K562 (cell line): Measurements from ENCODE around the gene EML1. TPM values are rescaled to one million over a fixed set of nuclear protein-coding genes. Genes with fewer than 3 reads are reported as not detected.

Experiments
- ATAC-seq: fragments of 200-7000 bp; cut with Tn5 transposase; 3 replicates; pipeline ENCODE4 v1.9.1; 2020; ENCODE audit warnings: moderate library complexity
- BruUV-seq: library from RNA; stranded (reverse); fragments of 400-500 nt; replicated peaks from 2 replicates; lab custom pipeline; 2021; lab: Mats Ljungman, UMichigan
- CTCF ChIA-PET: fragments of 300-600 bp; formaldehyde crosslinking; extraction: SDS; loops from one replicate; lab custom pipeline; 2021; ENCODE audit warnings: low intra/inter-chr PET ratio; lab: Yijun Ruan, JAX
- POLR2A ChIA-PET: fragments of 300-600, 350-650 bp; sonication (Branson Sonifier 250); formaldehyde crosslinking; extraction: SDS; loops from one replicate; lab custom pipeline; 2021; ENCODE audit warnings: antibody characterized with exemption, inconsistent platforms; lab: Yijun Ruan, JAX
- DNase-seq, 4 experiments: peaks; one replicate each; pipeline versions ENCODE4 v3.0.0 to v3.0.0-alpha.2; 2011 to 2018; ENCODE audit warnings: low spot score in 3 of 4, mixed read lengths in 3 of 4; ENCODE audit errors: extremely low read depth in 1 of 4
- FAIRE-seq: peaks from 2 replicates; lab custom pipeline; 2011; peaks lifted over from hg19 to GRCh38; lab: Jason Lieb, UNC
- H2AFZ ChIP-seq: 2 replicates; pipeline ENCODE4 v1.6.0; 2011; ENCODE audit warnings: low read depth, low read length, control low read depth, inconsistent platforms
- H3K27ac ChIP-seq: fragments of 200-600 bp; 3 replicates; pipeline ENCODE4 v1.8.0; 2011; ENCODE audit warnings: low read depth, mild to moderate bottlenecking, control low read depth, inconsistent platforms, low read length, moderate library complexity, mixed read lengths; ENCODE audit errors: extremely low read depth
- H3K27me3 ChIP-seq, 2 experiments: fragments of 300-600 bp in 1 of 2; 2 replicates in 1 of 2; 3 replicates in 1 of 2; pipeline versions ENCODE4 v1.6.0 to v1.8.0; 2011; ENCODE audit warnings: inconsistent platforms in 2 of 2, low read length in 2 of 2, mild to moderate bottlenecking in 1 of 2, mixed read lengths in 1 of 2, moderate library complexity in 1 of 2; ENCODE audit not compliant: control insufficient read depth in 2 of 2, insufficient read depth in 2 of 2
- H3K36me3 ChIP-seq: fragments of 300-600 bp; 3 replicates; pipeline ENCODE4 v1.8.0; 2011; ENCODE audit warnings: mild to moderate bottlenecking, low read length, inconsistent platforms; ENCODE audit not compliant: control insufficient read depth, insufficient read depth
- H3K4me1 ChIP-seq, 2 experiments: fragments of 200-600 bp in 1 of 2; replicated peaks in 1 of 2; 2 replicates in 1 of 2; 3 replicates in 1 of 2; pipeline versions ENCODE4 v1.5.1 to v1.8.0; 2011; ENCODE audit warnings: inconsistent platforms in 2 of 2, low read length in 2 of 2, mild to moderate bottlenecking in 1 of 2, mixed read lengths in 1 of 2, moderate library complexity in 1 of 2; ENCODE audit not compliant: control insufficient read depth in 2 of 2, insufficient read depth in 2 of 2
- H3K4me2 ChIP-seq: 2 replicates; pipeline ENCODE4 v1.6.1; 2011; ENCODE audit warnings: low read length, control low read depth, inconsistent platforms, mixed read lengths; ENCODE audit not compliant: insufficient read depth
- H3K4me3 ChIP-seq: fragments of 200-600 bp; sonication (generic), shearing (Covaris generic); 2 replicates; pipeline ENCODE4 v1.5.1; 2016; ENCODE audit warnings: control low read depth, inconsistent platforms
- H3K79me2 ChIP-seq: fragments of 200-600 bp; 3 replicates; pipeline ENCODE4 v1.8.0; 2011; ENCODE audit warnings: low read length, inconsistent platforms; ENCODE audit not compliant: control insufficient read depth, insufficient read depth
- H3K9ac ChIP-seq, 2 experiments: 2 replicates each; pipeline versions ENCODE4 v1.6.0 to v1.6.1; 2011; ENCODE audit warnings: low read depth in 2 of 2, low read length in 2 of 2, control low read depth in 1 of 2, inconsistent platforms in 1 of 2, mild to moderate bottlenecking in 1 of 2, mixed read lengths in 1 of 2; ENCODE audit not compliant: insufficient read depth in 1 of 2
- H3K9me1 ChIP-seq: one replicate; pipeline ENCODE4 v1.6.0; 2011; ENCODE audit warnings: inconsistent platforms, mild to moderate bottlenecking, low read length, moderate library complexity; ENCODE audit not compliant: control insufficient read depth, insufficient read depth
- H3K9me3 ChIP-seq: replicated peaks from 2 replicates; pipeline ENCODE4 v1.5.1; 2011; ENCODE audit warnings: low read depth, low read length, inconsistent platforms; ENCODE audit not compliant: control insufficient read depth, insufficient read depth
- H4K20me1 ChIP-seq: replicated peaks from 2 replicates; pipeline ENCODE4 v1.6.1; 2011; ENCODE audit warnings: low read length, inconsistent platforms, mixed read lengths; ENCODE audit not compliant: control insufficient read depth, insufficient read depth
- CHD2 ChIP-seq: IDR thresholded peaks from 2 replicates; pipeline ENCODE4 v1.6.1; 2011; ENCODE audit warnings: low read depth, low read length
- DMBX1 ChIP-seq: fragments of 250-450 bp; sonication (Bioruptor Pico); IDR thresholded peaks from 2 replicates; pipeline ENCODE4 v1.8.0; 2022; ENCODE audit warnings: inconsistent platforms, mild to moderate bottlenecking, moderate library complexity, borderline replicate concordance
- FIP1L1 ChIP-seq: fragments of 200-400 bp; formaldehyde crosslinking; IDR thresholded peaks from 2 replicates; pipeline ENCODE4 v1.6.1; 2018; ENCODE audit warnings: mild to moderate bottlenecking, low read depth, low read length; ENCODE audit not compliant: poor library complexity, severe bottlenecking
- PHTF2 ChIP-seq: fragments of 250-450 bp; sonication (Bioruptor Pico); IDR thresholded peaks from 2 replicates; pipeline ENCODE4 v1.5.0; 2021; ENCODE audit warnings: mild to moderate bottlenecking
- RBM39 ChIP-seq: fragments of 200-400 bp; formaldehyde crosslinking; optimal IDR thresholded peaks from 2 replicates; pipeline ENCODE3; 2018; ENCODE audit warnings: low read depth, low read length
- SOX6 ChIP-seq: fragments of 450-650 bp; IDR thresholded peaks from 2 replicates; pipeline ENCODE4 v1.6.1; 2014; ENCODE audit warnings: mild to moderate bottlenecking
- TAF7 ChIP-seq: fragments of 450-650 bp; IDR thresholded peaks from 2 replicates; pipeline ENCODE4 v1.6.1; 2016; ENCODE audit warnings: missing genetic modification characterization, missing compliant biosample characterization
- TCF7L2 ChIP-seq: fragments of 150-350 bp; IDR thresholded peaks from 2 replicates; pipeline ENCODE4 v1.6.1; 2016; ENCODE audit warnings: low read depth, mild to moderate bottlenecking, low read length, moderate library complexity
- ZBTB26 ChIP-seq: fragments of 450-650 bp; formaldehyde crosslinking; IDR thresholded peaks from 2 replicates; pipeline ENCODE4 v1.4.0; 2022; ENCODE audit warnings: missing genetic modification characterization
- ZNF586 ChIP-seq: fragments of 450-650 bp; formaldehyde crosslinking; conservative IDR thresholded peaks from 2 replicates; pipeline ENCODE4 v1.4.0; 2020; ENCODE audit warnings: mild to moderate bottlenecking, moderate library complexity
- WGBS: fragments of 100-300 bp; shearing (Covaris generic); methylation state at CpG from one replicate; pipeline ENCODE4 v1.1.6; 2016; ENCODE audit warnings: low coverage, mixed read lengths; ENCODE audit not compliant: insufficient coverage; ENCODE audit errors: missing lambda C conversion rate; 5-methylcytosine and 5-hydroxymethylcytosine counted together
- in situ Hi-C: fragments of 300-500 bp; cut with MboI; formaldehyde crosslinking; loops from 4 replicates; pipeline ENCODE4 v1.15.0; 2018; ENCODE audit warnings: inconsistent platforms, mixed read lengths
- intact Hi-C: fragments of 100-400 bp; cut with micrococcal nuclease; formaldehyde crosslinking; loops from 2 replicates; pipeline ENCODE4 v1.14.2; 2022
- polyA plus RNA-seq, 8 experiments: library from polyadenylated mRNA; depleted of rRNA in 4 of 8; stranded (reverse) in 5 of 8; unstranded in 3 of 8; fragments of >200 nt; fragmentation: Nextera tagmentation in 2 of 8; fragmentation: Illumina TruSeq in 1 of 8; extraction: Ambion mirVana in 2 of 8; extraction: Trizol in 1 of 8; gene quantifications; 2 replicates each; pipeline versions ENCODE4 v1.2.1 to v1.2.3, GENCODE V29; 2011 to 2014; ENCODE audit warnings: inconsistent platforms in 1 of 8, missing spikeins in 1 of 8
- total RNA-seq, 7 experiments: library from RNA; depleted of rRNA in 6 of 7; stranded (reverse); fragments of >200 nt in 6 of 7; fragmentation: Illumina TruSeq in 2 of 7; extraction: Trizol in 2 of 7; gene quantifications; 2 replicates each; pipeline versions ENCODE4 v1.2.1 to v1.2.3, GENCODE V29; 2011 to 2021; ENCODE audit warnings: low replicate concordance in 1 of 7

The EML1 gene
- total and polyA plus RNA-seq, 9 of the 15 experiments (the other 6 are each of a cell fraction or from before 2014, with no cell fraction given), result 0.01 to 0.35 (median 0.07) TPM; not detected in 2

GRCh38 chr14:99952039-99952438, 158.8 kb downstream of the EML1 start (continued):
- peak; percentile 47; the same call in 1 of the 2 replicates for TF ChIP-seq ZBTB26 (CRISPR knock-in tag)

GRCh38 chr14:99952453-99952852, 159.2 kb downstream of the EML1 start:
- DNase-seq, result no peak
- Histone ChIP-seq H3K9me1 (no peaks in the 10 kb centered on the region), H3K27ac (no peak overlapping the region), H4K20me1 (no peaks in the 10 kb centered on the region), H3K9me3 (no peaks in the 10 kb centered on the region), H3K36me3 (no peaks in the 10 kb centered on the region), H3K4me3 (no peak overlapping the region), H3K9ac (no peak overlapping the region), H3K27me3 (peaks cover 6 to 34% of the 10 kb centered on the region in 2 experiments; a peak in 4 of 5 replicates), H3K4me2 (no peak overlapping the region), H3K4me1 (no peaks in the 10 kb centered on the region; a peak in 1 of 5 replicates), H3K79me2 (no peaks in the 10 kb centered on the region), H2AFZ (no peak overlapping the region)
- BruUV-seq, result no TSS peak
- ATAC-seq, result no peak
- FAIRE-seq, result no peak
- ChIA-PET CTCF (no interaction called here), POLR2A (no interaction called here)
- in situ Hi-C loops, result no loop called here
- intact Hi-C loops, result no loop called here
- 0% methylated on average over 2 of the region's 2 CpGs for WGBS
- no peak for TF ChIP-seq TAF7
- TF ChIP-seq TCF7L2, result no peak
- no peak for TF ChIP-seq RBM39
- no peak for TF ChIP-seq CHD2
- no peak for TF ChIP-seq FIP1L1
- no peak for TF ChIP-seq PHTF2 (CRISPR knock-in tag)
- no peak for TF ChIP-seq ZNF586 (CRISPR knock-in tag)
- no peak for TF ChIP-seq DMBX1 (CRISPR knock-in tag)
- no peak for TF ChIP-seq SOX6
